Prostate gland (tissue), 2 donors: Measurements from ENCODE around the gene SLC12A3.

Experiments used
- CTCF ChIP-seq, 4 experiments: fragments of 200-600 bp in 2 of 4; fragments of 450-650 bp in 2 of 4; sonication (generic) in 2 of 4; IDR thresholded peaks; 1 replicate in 3 of 4; 2 replicates in 1 of 4; pipeline ENCODE4 v1.5.1; 2016 to 2019; ENCODE audit warnings: antibody characterized with exemption in 4 of 4, mild to moderate bottlenecking in 2 of 4, moderate library complexity in 2 of 4
- POLR2A ChIP-seq: fragments of 450-650 bp; IDR thresholded peaks from one replicate; pipeline ENCODE4 v1.6.1; 2016; ENCODE audit warnings: antibody characterized with exemption, mild to moderate bottlenecking
- POLR2AphosphoS5 ChIP-seq: sonication (generic); formaldehyde crosslinking; IDR thresholded peaks from one replicate; pipeline ENCODE4 v1.6.1; 2017; ENCODE audit warnings: antibody characterized with exemption

- no peak for TF ChIP-seq CTCF (IDR thresholded peaks at IDR 0.05)
- TF ChIP-seq POLR2A = no peak
- no peak for TF ChIP-seq POLR2AphosphoS5
Observed at GRCh38 chr16:56931271-56931891, 66.4 kb downstream of the SLC12A3 start.
